ENCODE results near the gene CRY2.
A peak's percentile ranks its signal among the peaks of the same experiment; 100 is the strongest.

The CRY2 gene

GRCh38 chr11:45918962-45919675 lies 71.8 kb downstream of the CRY2 start:
- Histone ChIP-seq H3K4me1 (no peaks in the 10 kb centered on the region), H3K9me3 (no peaks in the 10 kb centered on the region), H3K4me3 (ENCODE audit: low read depth, low read length) (no peak overlapping the region), H3K36me3 (no peaks in the 10 kb centered on the region), H3K27me3 (no peaks in the 10 kb centered on the region)
- TF ChIP-seq CTCF (IDR thresholded peaks at IDR 0.05; ENCODE audit: low read depth, low read length), result no peak
- DNase-seq, result no peak

GRCh38 chr11:45919806-45920530 lies 72.7 kb downstream of the CRY2 start:
- H3K36me3 ChIP-seq, result no peaks in the 10 kb centered on the region
- DNase-seq, result no peak
- no peak overlapping the region for H3K4me3 ChIP-seq (ENCODE audit: low read depth, low read length)
- H3K27me3 ChIP-seq, result no peaks in the 10 kb centered on the region
- TF ChIP-seq CTCF (IDR thresholded peaks at IDR 0.05; ENCODE audit: low read depth, low read length), result no peak
- no peaks in the 10 kb centered on the region for H3K4me1 ChIP-seq
- no peaks in the 10 kb centered on the region for H3K9me3 ChIP-seq

- Histone ChIP-seq H3K4me1 (no peaks in the 10 kb centered on the region), H3K9me3 (no peaks in the 10 kb centered on the region), H3K36me3 (no peaks in the 10 kb centered on the region), H3K27me3 (no peaks in the 10 kb centered on the region), H3K4me3 (ENCODE audit: low read depth, low read length) (no peak overlapping the region)
- no peak for TF ChIP-seq CTCF (IDR thresholded peaks at IDR 0.05; ENCODE audit: low read depth, low read length)
- DNase-seq, result no peak
Observed at GRCh38 chr11:45920531-45921477, 73.5 kb downstream of the CRY2 start.

GRCh38 chr11:45921561-45922424 lies 74.5 kb downstream of the CRY2 start:
- DNase-seq, result no peak
- H3K36me3 ChIP-seq, result no peaks in the 10 kb centered on the region
- H3K4me1 ChIP-seq, result no peaks in the 10 kb centered on the region
- no peak for TF ChIP-seq CTCF (IDR thresholded peaks at IDR 0.05; ENCODE audit: low read depth, low read length)
- H3K4me3 ChIP-seq (ENCODE audit: low read depth, low read length), result peak overlapping the region; percentile 29
- H3K27me3 ChIP-seq, result no peaks in the 10 kb centered on the region
- H3K9me3 ChIP-seq, result no peaks in the 10 kb centered on the region

- Histone ChIP-seq H3K4me1 (no peaks in the 10 kb centered on the region), H3K27me3 (no peaks in the 10 kb centered on the region), H3K9me3 (no peaks in the 10 kb centered on the region), H3K36me3 (no peaks in the 10 kb centered on the region), H3K4me3 (ENCODE audit: low read depth, low read length) (peak within 1 kb of the TSS; percentile 29)
- no peak for DNase-seq
- TF ChIP-seq CTCF (IDR thresholded peaks at IDR 0.05; ENCODE audit: low read depth, low read length), result no peak
Observed at GRCh38 chr11:45922425-45923082, 75.3 kb downstream of the CRY2 start, which contains the start of gene LARGE2. LARGE2 (plus strand) TSS chr11:45922656; CDS start chr11:45922883, 227 bp downstream.
